Uterus (tissue), 2 donors: ENCODE measurements around the gene REPS1.

Experiments
- POLR2A ChIP-seq, 2 donors: fragments of 450-650 bp; IDR thresholded peaks; one replicate each; pipeline ENCODE4 v1.6.1; 2016; ENCODE audit warnings: antibody characterized with exemption in 2 of 2, mild to moderate bottlenecking in 1 of 2, moderate library complexity in 1 of 2
- TF ChIP-seq, protein P1 (sequence below), 4 experiments: fragments of 200-600 bp in 2 of 4; fragments of 450-650 bp in 2 of 4; sonication (generic) in 2 of 4; IDR thresholded peaks; one replicate each; pipeline ENCODE4 v1.5.1; 2016 to 2019; ENCODE audit warnings: antibody characterized with exemption in 4 of 4, mild to moderate bottlenecking in 2 of 4, moderate library complexity in 1 of 4

DNA sequence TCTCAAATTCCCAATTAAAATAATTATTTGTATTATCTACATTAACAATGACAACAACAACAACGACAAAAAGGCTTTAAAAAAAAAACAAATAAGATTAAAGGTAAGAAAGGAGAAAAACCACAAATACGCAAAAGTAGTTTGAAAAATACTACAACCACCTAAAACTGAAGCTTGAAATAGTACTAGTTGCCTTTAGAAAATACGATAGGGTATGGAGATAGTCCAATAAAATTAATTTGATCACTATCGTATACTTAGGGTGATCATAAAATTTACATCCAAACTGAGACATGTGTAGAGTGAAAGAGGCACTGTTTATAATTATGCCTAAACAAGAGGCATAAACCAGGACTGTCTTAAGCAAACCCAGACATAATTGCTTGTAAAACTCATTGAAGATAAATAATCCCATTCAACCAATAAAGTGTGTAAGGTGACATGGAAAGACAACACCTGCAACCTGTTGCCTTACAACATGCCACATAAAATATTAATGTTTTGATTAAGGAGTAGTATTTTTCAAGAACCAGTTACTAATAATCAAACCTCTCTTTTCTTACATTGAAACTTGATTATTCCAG lies 22.7 kb downstream of the REPS1 start:
- TF ChIP-seq, protein P1, sequence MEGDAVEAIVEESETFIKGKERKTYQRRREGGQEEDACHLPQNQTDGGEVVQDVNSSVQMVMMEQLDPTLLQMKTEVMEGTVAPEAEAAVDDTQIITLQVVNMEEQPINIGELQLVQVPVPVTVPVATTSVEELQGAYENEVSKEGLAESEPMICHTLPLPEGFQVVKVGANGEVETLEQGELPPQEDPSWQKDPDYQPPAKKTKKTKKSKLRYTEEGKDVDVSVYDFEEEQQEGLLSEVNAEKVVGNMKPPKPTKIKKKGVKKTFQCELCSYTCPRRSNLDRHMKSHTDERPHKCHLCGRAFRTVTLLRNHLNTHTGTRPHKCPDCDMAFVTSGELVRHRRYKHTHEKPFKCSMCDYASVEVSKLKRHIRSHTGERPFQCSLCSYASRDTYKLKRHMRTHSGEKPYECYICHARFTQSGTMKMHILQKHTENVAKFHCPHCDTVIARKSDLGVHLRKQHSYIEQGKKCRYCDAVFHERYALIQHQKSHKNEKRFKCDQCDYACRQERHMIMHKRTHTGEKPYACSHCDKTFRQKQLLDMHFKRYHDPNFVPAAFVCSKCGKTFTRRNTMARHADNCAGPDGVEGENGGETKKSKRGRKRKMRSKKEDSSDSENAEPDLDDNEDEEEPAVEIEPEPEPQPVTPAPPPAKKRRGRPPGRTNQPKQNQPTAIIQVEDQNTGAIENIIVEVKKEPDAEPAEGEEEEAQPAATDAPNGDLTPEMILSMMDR (IDR thresholded peaks at IDR 0.05) = no peak
- TF ChIP-seq POLR2A (IDR thresholded peaks at IDR 0.05) = no peak
